Heart right ventricle (tissue), 16 donors: ENCODE measurements around the gene LMAN1. TPM values are rescaled to one million over a fixed set of nuclear protein-coding genes. Genes with fewer than 3 reads are reported as not detected.

Experiments used
- ATAC-seq, 8 donors: fragments of 200-7000 bp; cut with Tn5 transposase; one replicate each; pipeline ENCODE4 v1.9.1; 2020; ENCODE audit warnings: mild to moderate bottlenecking in 8 of 8, moderate library complexity in 8 of 8, moderate number of reproducible peaks in 1 of 8
- DNase-seq, 2 donors: peaks; one replicate each; pipeline ENCODE4 v3.0.0-alpha.2; 2020
- H3K27ac ChIP-seq, 10 donors: fragments of 200-600 bp; sonication (generic) in 2 of 10; one replicate each; pipeline versions ENCODE4 v1.5.0 to v1.8.0; 2020 to 2022; ENCODE audit warnings: mild to moderate bottlenecking in 3 of 10
- H3K27me3 ChIP-seq, 7 donors: fragments of 200-600 bp; one replicate each; pipeline ENCODE4 v1.8.0; 2021 to 2022; ENCODE audit warnings: mild to moderate bottlenecking in 2 of 7
- H3K36me3 ChIP-seq, 9 donors: fragments of 200-600 bp; sonication (generic) in 1 of 9; one replicate each; pipeline versions ENCODE4 v1.5.0 to v1.8.0; 2020 to 2022; ENCODE audit warnings: mild to moderate bottlenecking in 2 of 9
- H3K4me1 ChIP-seq, 9 donors: fragments of 200-600 bp; sonication (generic) in 1 of 9; one replicate each; pipeline versions ENCODE4 v1.5.0 to v1.8.0; 2020 to 2022; ENCODE audit warnings: mild to moderate bottlenecking in 4 of 9
- H3K4me3 ChIP-seq, 10 donors: fragments of 200-600 bp; sonication (generic) in 2 of 10; one replicate each; pipeline versions ENCODE4 v1.5.0 to v1.8.0; 2020 to 2022; ENCODE audit warnings: mild to moderate bottlenecking in 7 of 10, moderate library complexity in 2 of 10
- H3K9me3 ChIP-seq, 11 donors: fragments of 200-600 bp in 10 of 11; sonication (generic) in 2 of 11; one replicate each; pipeline versions ENCODE4 v1.5.0 to v1.8.0; 2013 to 2022; ENCODE audit warnings: mild to moderate bottlenecking in 2 of 11, control low read depth in 1 of 11, moderate library complexity in 1 of 11
- CTCF ChIP-seq, 9 donors: fragments of 200-600 bp; sonication (generic) in 2 of 9; IDR thresholded peaks; one replicate each; pipeline versions ENCODE4 v1.5.0 to v1.8.0; 2021 to 2022; ENCODE audit warnings: antibody characterized with exemption in 9 of 9, mild to moderate bottlenecking in 5 of 9, moderate library complexity in 1 of 9
- WGBS, 2 donors: extraction: QIAGEN DNeasy Blood & Tissue Kit; methylation state at CpG; one replicate each; pipeline ENCODE4 v1.1.7; 2013; ENCODE audit warnings: inconsistent platforms in 1 of 2; 5-methylcytosine and 5-hydroxymethylcytosine counted together
- intact Hi-C, 10 donors: fragments of 100-400 bp; cut with DNase I; formaldehyde crosslinking; loops; one replicate each; pipeline versions ENCODE4 v1.11.1 to v1.14.2; 2022
- polyA plus RNA-seq, 2 donors: library from polyadenylated mRNA; stranded (reverse); fragments of 200-250 nt; gene quantifications; one replicate each; pipeline ENCODE4 v1.2.3, GENCODE V29; 2013
- total RNA-seq, 10 donors: library from RNA; stranded (reverse); fragmentation: NEBNext Ultra II Directional in 3 of 10; extraction: Animal tissue kit (Norgen Biotek cat#: 25700) in 3 of 10; gene quantifications; one replicate each; pipeline versions ENCODE4 v1.2.1 to v1.2.4, GENCODE V29; 2021 to 2023
- donor health status: Arrhythmogenic right ventricular cardiomyopathy.
- donor health status: ischemic (EF 13 %, LVEDD 7.1; RV severe dilation, severe dysfunction).
- donor health status: healthy with polysubstance abuse.
- donor health status: DM: no; HTN: yes; CAD: no.
- donor health status: DM: no; HTN: no; CAD: no.
- donor health status: ischemic (EF 25% LVEDD 6.9; RV normal size, moderate dysfunction).
- donor health status: ischemic (EF 25% LVEDD 5.7; RV mildly dilated, moderate dysfunction).
- donor health status: healthy.
- donor health status: DM: yes; HTN: yes; CAD: no.
- donor health status: Ischemic cardiomyopathy.
- donor health status: ischemic (EF 35%, LVEDD 5.7; RV mildly dilated, moderate dysfunction).
- donor health status: nonischemic (EF 11% LVEDD 7.7; RV severe dilation, severe dysfunction).
- donor health status: DM: yes; HTN: yes; CAD: no.
- donor health status: PGD.
- donor health status: ischemic (EF 29% LVEDD 5.4; RV normal size, mild dysfunction).
- donor health status: nonischemic (EF 23%, LVEDD 6.1; RV moderate dilation, normal function).

Gene LMAN1
- total and polyA plus RNA-seq, 12 donors, result 18.5 to 69.0 (median 54.7) TPM

- no peak overlapping the region for H3K4me3 ChIP-seq
- no peaks in the 10 kb centered on the region for H3K4me1 ChIP-seq
- no peak for TF ChIP-seq CTCF (IDR thresholded peaks at IDR 0.05)
- intact Hi-C loops, result no loop called here
- H3K36me3 ChIP-seq, result no peaks in the 10 kb centered on the region
- ATAC-seq, result no peak
- H3K9me3 ChIP-seq, result no peaks in the 10 kb centered on the region
- 74 to 83% methylated on average over 6 of the region's 6 CpGs for WGBS, 2 donors
- DNase-seq, result no peak
- no peak overlapping the region for H3K27ac ChIP-seq
- peaks cover 0 to 79% (median 58%) of the 10 kb centered on the region in 7 donors for H3K27me3 ChIP-seq
These were observed 72.7 kb downstream of the LMAN1 start for GRCh38 chr18:59286341-59286740.

GRCh38 chr18:59282341-59282740 lies 76.7 kb downstream of the LMAN1 start:
- no peak for ATAC-seq
- no peak for TF ChIP-seq CTCF (IDR thresholded peaks at IDR 0.05)
- 85 to 87% methylated on average over 11 of the region's 11 CpGs for WGBS, 2 donors
- Histone ChIP-seq H3K27ac (no peak overlapping the region), H3K4me1 (no peaks in the 10 kb centered on the region), H3K27me3 (peaks cover 0 to 95% (median 86%) of the 10 kb centered on the region in 7 donors), H3K9me3 (no peaks in the 10 kb centered on the region), H3K4me3 (no peak overlapping the region), H3K36me3 (no peaks in the 10 kb centered on the region)
- intact Hi-C loops, result no loop called here
- DNase-seq, result no peak

- TF ChIP-seq CTCF (IDR thresholded peaks at IDR 0.05), result no peak
- Histone ChIP-seq H3K4me1 (no peaks in the 10 kb centered on the region), H3K36me3 (no peaks in the 10 kb centered on the region), H3K9me3 (no peaks in the 10 kb centered on the region), H3K27me3 (peaks cover 0 to 97% (median 88%) of the 10 kb centered on the region in 7 donors), H3K4me3 (no peak overlapping the region), H3K27ac (no peak overlapping the region)
- intact Hi-C loops, result no loop called here
- 47 to 53% methylated on average over 1 of the region's 1 CpG for WGBS, 2 donors
- ATAC-seq (no peak), DNase-seq (no peak)
These were observed 79.3 kb downstream of the LMAN1 start for GRCh38 chr18:59279722-59280121.

- Histone ChIP-seq H3K36me3 (no peaks in the 10 kb centered on the region), H3K4me1 (peaks cover 0 to 2% (median 0%) of the 10 kb centered on the region in 9 donors), H3K27me3 (peaks cover 0 to 97% (median 88%) of the 10 kb centered on the region in 7 donors), H3K9me3 (no peaks in the 10 kb centered on the region), H3K4me3 (no peak overlapping the region), H3K27ac (no peak overlapping the region)
- WGBS, 2 donors, result 59 to 64% methylated on average over 3 of the region's 3 CpGs
- no peak for ATAC-seq
- intact Hi-C loops, result no loop called here
- TF ChIP-seq CTCF (IDR thresholded peaks at IDR 0.05), result no peak
- no peak for DNase-seq
These were observed 79.9 kb downstream of the LMAN1 start for GRCh38 chr18:59279193-59279592.
